Measurements from ENCODE around the gene SEMA6A. TPM values are rescaled to one million over a fixed set of nuclear protein-coding genes. Genes with fewer than 3 reads are reported as not detected.

SEMA6A gene
- total and polyA plus RNA-seq, 9 of the 15 experiments (the other 6 are each of a cell fraction or from before 2014, with no cell fraction given) = 0.04 to 0.42 (median 0.18) TPM; not detected in 5

- 0% methylated on average over 2 of the region's 2 CpGs for WGBS (ENCODE audit: insufficient coverage, low coverage, missing lambda C conversion rate)
- ChIA-PET POLR2A (interaction anchor here (1.0 to 2.5 kb wide), 2 partner anchors 16 to 26 kb away, joined by 4 to 8 read pairs; no protein-coding TSS in a partner anchor), CTCF (ENCODE audit: low intra/inter-chr PET ratio) (no interaction called here)
- H3K79me2 ChIP-seq (ENCODE audit: control insufficient read depth, insufficient read depth, low read length) = no peaks in the 10 kb centered on the region
- in situ Hi-C loops (cut with MboI) = no loop called here
- DNase-seq (ENCODE audit: extremely low read depth in 1 of 4, low spot score in 3 of 4) (no peak), ATAC-seq (no peak), FAIRE-seq (no peak)
- no peak overlapping the region for H3K27ac ChIP-seq (ENCODE audit: extremely low read depth, low read depth, low read length)
- no peaks in the 10 kb centered on the region for H3K9me3 ChIP-seq (replicated peaks; ENCODE audit: control insufficient read depth, insufficient read depth, low read depth, low read length)
- intact Hi-C loops (cut with micrococcal nuclease) = no loop called here
- no peaks in the 10 kb centered on the region for H3K4me1 ChIP-seq (replicated peaks in 1 of 2; ENCODE audit: control insufficient read depth in 2 of 2, insufficient read depth in 2 of 2, low read length in 2 of 2)
- H3K9me1 ChIP-seq (ENCODE audit: control insufficient read depth, insufficient read depth, low read length) = no peaks in the 10 kb centered on the region
- no peak overlapping the region for H3K4me3 ChIP-seq
- peak overlapping the region in 1 of 2 experiments; percentile 48; a peak in 1 of 4 replicates for H3K9ac ChIP-seq (ENCODE audit: insufficient read depth in 1 of 2, low read depth in 2 of 2, low read length in 2 of 2)
- H3K4me2 ChIP-seq (ENCODE audit: insufficient read depth, low read length) = no peak overlapping the region
- no peaks in the 10 kb centered on the region for H3K36me3 ChIP-seq (ENCODE audit: control insufficient read depth, insufficient read depth, low read length)
- H3K27me3 ChIP-seq (ENCODE audit: control insufficient read depth in 2 of 2, insufficient read depth in 2 of 2, low read length in 2 of 2) = no peaks in the 10 kb centered on the region
- no peaks in the 10 kb centered on the region for H4K20me1 ChIP-seq (replicated peaks; ENCODE audit: control insufficient read depth, insufficient read depth, low read length)
- H2AFZ ChIP-seq (ENCODE audit: low read depth, low read length) = no peak overlapping the region
- no TSS peak for BruUV-seq (replicated peaks)
- TF ChIP-seq RAD21 (CRISPR knock-in tag; conservative IDR thresholded peaks at IDR 0.05 in 1 of 2, IDR thresholded peaks at IDR 0.05 in 1 of 2) (no peak), MBD2 (IDR thresholded peaks at IDR 0.05; ENCODE audit: borderline replicate concordance, low read depth) (no peak)
- TF ChIP-seq, protein P1, sequence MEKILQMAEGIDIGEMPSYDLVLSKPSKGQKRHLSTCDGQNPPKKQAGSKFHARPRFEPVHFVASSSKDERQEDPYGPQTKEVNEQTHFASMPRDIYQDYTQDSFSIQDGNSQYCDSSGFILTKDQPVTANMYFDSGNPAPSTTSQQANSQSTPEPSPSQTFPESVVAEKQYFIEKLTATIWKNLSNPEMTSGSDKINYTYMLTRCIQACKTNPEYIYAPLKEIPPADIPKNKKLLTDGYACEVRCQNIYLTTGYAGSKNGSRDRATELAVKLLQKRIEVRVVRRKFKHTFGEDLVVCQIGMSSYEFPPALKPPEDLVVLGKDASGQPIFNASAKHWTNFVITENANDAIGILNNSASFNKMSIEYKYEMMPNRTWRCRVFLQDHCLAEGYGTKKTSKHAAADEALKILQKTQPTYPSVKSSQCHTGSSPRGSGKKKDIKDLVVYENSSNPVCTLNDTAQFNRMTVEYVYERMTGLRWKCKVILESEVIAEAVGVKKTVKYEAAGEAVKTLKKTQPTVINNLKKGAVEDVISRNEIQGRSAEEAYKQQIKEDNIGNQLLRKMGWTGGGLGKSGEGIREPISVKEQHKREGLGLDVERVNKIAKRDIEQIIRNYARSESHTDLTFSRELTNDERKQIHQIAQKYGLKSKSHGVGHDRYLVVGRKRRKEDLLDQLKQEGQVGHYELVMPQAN (IDR thresholded peaks at IDR 0.05; ENCODE audit: borderline replicate concordance) = no peak
These were observed 178.0 kb downstream of the SEMA6A start for GRCh38 chr5:116396476-116397099.

Measured in K562 (cell line).